ENCODE results near the gene SH3YL1.

Gene SH3YL1

GRCh38 chr2:184695-185094 is 79.1 kb downstream of the SH3YL1 start:
- Histone ChIP-seq H3K4me1 (no peaks in the 10 kb centered on the region), H3K4me3 (ENCODE audit: low read depth, low read length) (no peak overlapping the region), H3K9me3 (no peaks in the 10 kb centered on the region), H3K27me3 (no peaks in the 10 kb centered on the region), H3K36me3 (no peaks in the 10 kb centered on the region)
- no peak for DNase-seq
- TF ChIP-seq CTCF (IDR thresholded peaks at IDR 0.05; ENCODE audit: low read depth, low read length), result no peak

- TF ChIP-seq CTCF (IDR thresholded peaks at IDR 0.05; ENCODE audit: low read depth, low read length), result no peak
- Histone ChIP-seq H3K4me1 (no peaks in the 10 kb centered on the region), H3K9me3 (no peaks in the 10 kb centered on the region), H3K4me3 (ENCODE audit: low read depth, low read length) (no peak overlapping the region), H3K27me3 (no peaks in the 10 kb centered on the region), H3K36me3 (no peaks in the 10 kb centered on the region)
- no peak for DNase-seq
Observed at GRCh38 chr2:182509-183122, 81.2 kb downstream of the SH3YL1 start.

- Histone ChIP-seq H3K9me3 (no peaks in the 10 kb centered on the region), H3K36me3 (no peaks in the 10 kb centered on the region), H3K4me3 (ENCODE audit: low read depth, low read length) (no peak overlapping the region), H3K4me1 (no peaks in the 10 kb centered on the region), H3K27me3 (no peaks in the 10 kb centered on the region)
- no peak for DNase-seq
- no peak for TF ChIP-seq CTCF (IDR thresholded peaks at IDR 0.05; ENCODE audit: low read depth, low read length)
Observed at GRCh38 chr2:180311-180710, 83.5 kb downstream of the SH3YL1 start.

- H3K4me3 ChIP-seq (ENCODE audit: low read depth, low read length), result no peak overlapping the region
- no peaks in the 10 kb centered on the region for H3K27me3 ChIP-seq
- no peak for DNase-seq
- H3K4me1 ChIP-seq, result no peaks in the 10 kb centered on the region
- no peak for TF ChIP-seq CTCF (IDR thresholded peaks at IDR 0.05; ENCODE audit: low read depth, low read length)
- H3K9me3 ChIP-seq, result no peaks in the 10 kb centered on the region
- H3K36me3 ChIP-seq, result no peaks in the 10 kb centered on the region
Observed at GRCh38 chr2:179886-180285, 83.9 kb downstream of the SH3YL1 start.

GRCh38 chr2:177733-178132 is 86.1 kb downstream of the SH3YL1 start:
- no peak for TF ChIP-seq CTCF (IDR thresholded peaks at IDR 0.05; ENCODE audit: low read depth, low read length)
- H3K9me3 ChIP-seq, result no peaks in the 10 kb centered on the region
- no peaks in the 10 kb centered on the region for H3K27me3 ChIP-seq
- H3K4me1 ChIP-seq, result no peaks in the 10 kb centered on the region
- H3K36me3 ChIP-seq, result no peaks in the 10 kb centered on the region
- no peak for DNase-seq
- no peak overlapping the region for H3K4me3 ChIP-seq (ENCODE audit: low read depth, low read length)

GRCh38 chr2:176917-177316 is 86.9 kb downstream of the SH3YL1 start:
- no peaks in the 10 kb centered on the region for H3K36me3 ChIP-seq
- TF ChIP-seq CTCF (IDR thresholded peaks at IDR 0.05; ENCODE audit: low read depth, low read length), result no peak

More at GRCh38 chr2:176917-177316, 86.9 kb downstream of the SH3YL1 start:
- Histone ChIP-seq H3K9me3 (no peaks in the 10 kb centered on the region), H3K4me3 (ENCODE audit: low read depth, low read length) (no peak overlapping the region), H3K4me1 (no peaks in the 10 kb centered on the region), H3K27me3 (no peaks in the 10 kb centered on the region)
- DNase-seq, result no peak
